Panc1 (cell line): ENCODE results near the gene RNF19B.

Experiments
- CTCF ChIP-seq: fragments of 450-650 bp; IDR thresholded peaks from 2 replicates; pipeline ENCODE4 v1.5.1; 2017; ENCODE audit warnings: mild to moderate bottlenecking
- POLR2AphosphoS5 ChIP-seq: IDR thresholded peaks from 2 replicates; pipeline ENCODE4 v1.6.1; 2012; ENCODE audit warnings: mild to moderate bottlenecking, low read depth, low read length, moderate library complexity
- TCF7L2 ChIP-seq: IDR thresholded peaks from 2 replicates; pipeline ENCODE4 v1.6.1; 2011; ENCODE audit warnings: mild to moderate bottlenecking, low read depth, low read length, inconsistent platforms

GRCh38 chr1:32910319-32910718, 54.3 kb downstream of the RNF19B start:
- TF ChIP-seq CTCF (no peak), POLR2AphosphoS5 (no peak), TCF7L2 (no peak)
